Measurements from ENCODE around the gene CHST6.

DNA sequence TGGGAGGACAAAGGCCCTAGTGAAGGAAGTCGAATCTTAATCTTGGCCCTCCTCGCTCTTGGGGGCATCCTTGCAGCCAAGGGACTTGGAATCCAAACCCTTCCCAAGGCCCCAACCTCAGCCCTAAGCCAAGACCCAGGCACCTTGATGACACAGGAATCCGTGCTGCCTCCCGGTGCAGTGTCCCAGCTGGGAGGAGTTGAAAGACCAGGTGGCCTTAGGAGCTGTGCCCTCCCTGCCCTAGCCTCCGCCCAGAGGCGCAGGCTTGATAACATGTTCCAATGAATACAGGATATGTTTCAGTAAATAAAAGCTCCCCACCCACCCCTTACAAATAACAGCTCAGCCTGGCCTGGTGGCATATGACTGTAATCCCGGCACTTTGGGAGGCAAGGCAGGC is 40.7 kb upstream of the CHST6 start, which contains the start of gene CHST5:
- no peak for TF ChIP-seq ELF4 (CRISPR knock-in tag; IDR thresholded peaks at IDR 0.05)
- no peak for TF ChIP-seq ILK (tag; IDR thresholded peaks at IDR 0.05; ENCODE audit: borderline replicate concordance, low read depth)
- no peak for TF ChIP-seq PHF21A (IDR thresholded peaks at IDR 0.05; ENCODE audit: borderline replicate concordance, low read depth)
- no peak for TF ChIP-seq POLR2A (conservative IDR thresholded peaks at IDR 0.05)
- TF ChIP-seq, protein P1, sequence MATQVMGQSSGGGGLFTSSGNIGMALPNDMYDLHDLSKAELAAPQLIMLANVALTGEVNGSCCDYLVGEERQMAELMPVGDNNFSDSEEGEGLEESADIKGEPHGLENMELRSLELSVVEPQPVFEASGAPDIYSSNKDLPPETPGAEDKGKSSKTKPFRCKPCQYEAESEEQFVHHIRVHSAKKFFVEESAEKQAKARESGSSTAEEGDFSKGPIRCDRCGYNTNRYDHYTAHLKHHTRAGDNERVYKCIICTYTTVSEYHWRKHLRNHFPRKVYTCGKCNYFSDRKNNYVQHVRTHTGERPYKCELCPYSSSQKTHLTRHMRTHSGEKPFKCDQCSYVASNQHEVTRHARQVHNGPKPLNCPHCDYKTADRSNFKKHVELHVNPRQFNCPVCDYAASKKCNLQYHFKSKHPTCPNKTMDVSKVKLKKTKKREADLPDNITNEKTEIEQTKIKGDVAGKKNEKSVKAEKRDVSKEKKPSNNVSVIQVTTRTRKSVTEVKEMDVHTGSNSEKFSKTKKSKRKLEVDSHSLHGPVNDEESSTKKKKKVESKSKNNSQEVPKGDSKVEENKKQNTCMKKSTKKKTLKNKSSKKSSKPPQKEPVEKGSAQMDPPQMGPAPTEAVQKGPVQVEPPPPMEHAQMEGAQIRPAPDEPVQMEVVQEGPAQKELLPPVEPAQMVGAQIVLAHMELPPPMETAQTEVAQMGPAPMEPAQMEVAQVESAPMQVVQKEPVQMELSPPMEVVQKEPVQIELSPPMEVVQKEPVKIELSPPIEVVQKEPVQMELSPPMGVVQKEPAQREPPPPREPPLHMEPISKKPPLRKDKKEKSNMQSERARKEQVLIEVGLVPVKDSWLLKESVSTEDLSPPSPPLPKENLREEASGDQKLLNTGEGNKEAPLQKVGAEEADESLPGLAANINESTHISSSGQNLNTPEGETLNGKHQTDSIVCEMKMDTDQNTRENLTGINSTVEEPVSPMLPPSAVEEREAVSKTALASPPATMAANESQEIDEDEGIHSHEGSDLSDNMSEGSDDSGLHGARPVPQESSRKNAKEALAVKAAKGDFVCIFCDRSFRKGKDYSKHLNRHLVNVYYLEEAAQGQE (IDR thresholded peaks at IDR 0.05; ENCODE audit: borderline replicate concordance), result no peak
- TF ChIP-seq, protein P1 (CRISPR knock-in tag; IDR thresholded peaks at IDR 0.05; ENCODE audit: low read depth), result no peak
- TF ChIP-seq, protein P2, sequence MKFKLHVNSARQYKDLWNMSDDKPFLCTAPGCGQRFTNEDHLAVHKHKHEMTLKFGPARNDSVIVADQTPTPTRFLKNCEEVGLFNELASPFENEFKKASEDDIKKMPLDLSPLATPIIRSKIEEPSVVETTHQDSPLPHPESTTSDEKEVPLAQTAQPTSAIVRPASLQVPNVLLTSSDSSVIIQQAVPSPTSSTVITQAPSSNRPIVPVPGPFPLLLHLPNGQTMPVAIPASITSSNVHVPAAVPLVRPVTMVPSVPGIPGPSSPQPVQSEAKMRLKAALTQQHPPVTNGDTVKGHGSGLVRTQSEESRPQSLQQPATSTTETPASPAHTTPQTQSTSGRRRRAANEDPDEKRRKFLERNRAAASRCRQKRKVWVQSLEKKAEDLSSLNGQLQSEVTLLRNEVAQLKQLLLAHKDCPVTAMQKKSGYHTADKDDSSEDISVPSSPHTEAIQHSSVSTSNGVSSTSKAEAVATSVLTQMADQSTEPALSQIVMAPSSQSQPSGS (CRISPR knock-in tag; IDR thresholded peaks at IDR 0.05), result no peak
- TF ChIP-seq HDAC6 (IDR thresholded peaks at IDR 0.05; ENCODE audit: low read depth, low read length), result no peak
- no peak for TF ChIP-seq BHLHE40 (IDR thresholded peaks at IDR 0.05; ENCODE audit: low read length)
- TF ChIP-seq KDM5B (IDR thresholded peaks at IDR 0.05; ENCODE audit: insufficient replicate concordance, low read depth, low read length), result no peak
- no peak for TF ChIP-seq BRCA1 (IDR thresholded peaks at IDR 0.05)
- no peak for TF ChIP-seq BRCA1 (CRISPR knock-in tag; IDR thresholded peaks at IDR 0.05)
- TF ChIP-seq, protein P3, sequence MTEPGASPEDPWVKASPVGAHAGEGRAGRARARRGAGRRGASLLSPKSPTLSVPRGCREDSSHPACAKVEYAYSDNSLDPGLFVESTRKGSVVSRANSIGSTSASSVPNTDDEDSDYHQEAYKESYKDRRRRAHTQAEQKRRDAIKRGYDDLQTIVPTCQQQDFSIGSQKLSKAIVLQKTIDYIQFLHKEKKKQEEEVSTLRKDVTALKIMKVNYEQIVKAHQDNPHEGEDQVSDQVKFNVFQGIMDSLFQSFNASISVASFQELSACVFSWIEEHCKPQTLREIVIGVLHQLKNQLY (CRISPR knock-in tag; conservative IDR thresholded peaks at IDR 0.05), result no peak
- no peak for TF ChIP-seq ERF (CRISPR knock-in tag; IDR thresholded peaks at IDR 0.05)
- no peak for TF ChIP-seq ZNF57 (CRISPR knock-in tag; IDR thresholded peaks at IDR 0.05)

Measured in K562 (cell line).